WTC11 (cell line): ENCODE measurements around the gene PBX4. TPM values are rescaled to one million over a fixed set of nuclear protein-coding genes. Genes with fewer than 3 reads are reported as not detected.

Source experiments
- ATAC-seq: fragments of 200-7000 bp; cut with Tn5 transposase; 2 replicates; pipeline ENCODE4 v1.10.0; 2021; ENCODE audit warnings: mild to moderate bottlenecking, moderate library complexity
- CTCF ChIA-PET: fragments of 300-600 bp; sonication (Branson Sonifier 250); formaldehyde crosslinking; loops from one replicate; lab custom pipeline; 2021; ENCODE audit warnings: antibody characterized with exemption; lab: Charles Lee
- POLR2A ChIA-PET: fragments of 350-600 bp; sonication (Branson Sonifier 250); formaldehyde crosslinking; loops from one replicate; lab custom pipeline; 2021; ENCODE audit warnings: antibody characterized with exemption; lab: Charles Lee
- DNase-seq: peaks from one replicate; pipeline ENCODE4 v3.0.0; 2021; ENCODE audit warnings: low spot score
- H3K27ac Mint-ChIP-seq: 2 replicates; pipeline ENCODE4 v1.8.0; 2021; ENCODE audit warnings: mixed read lengths
- H3K27me3 Mint-ChIP-seq: 2 replicates; pipeline ENCODE4 v1.8.0; 2021; ENCODE audit warnings: low read depth, mild to moderate bottlenecking, moderate library complexity, mixed read lengths
- H3K36me3 Mint-ChIP-seq: 2 replicates; pipeline ENCODE4 v1.8.0; 2021; ENCODE audit warnings: mixed read lengths
- H3K4me1 Mint-ChIP-seq: 2 replicates; pipeline ENCODE4 v1.8.0; 2022; ENCODE audit warnings: mixed read lengths
- H3K4me3 Mint-ChIP-seq: 2 replicates; pipeline ENCODE4 v1.8.0; 2021; ENCODE audit warnings: mild to moderate bottlenecking, moderate library complexity, mixed read lengths
- H3K9me3 Mint-ChIP-seq: 2 replicates; pipeline ENCODE4 v1.8.0; 2021; ENCODE audit warnings: mixed read lengths
- ATF6 ChIP-seq: sonication (generic); formaldehyde crosslinking; IDR thresholded peaks from 2 replicates; pipeline ENCODE4 v1.8.1; 2023; ENCODE audit warnings: mild to moderate bottlenecking, missing genetic modification reagents
- CREB1 ChIP-seq: sonication (generic); formaldehyde crosslinking; IDR thresholded peaks from 2 replicates; pipeline ENCODE4 v1.8.0; 2023; ENCODE audit warnings: mild to moderate bottlenecking, missing genetic modification reagents
- E2F4 ChIP-seq: sonication (generic); formaldehyde crosslinking; IDR thresholded peaks from 2 replicates; pipeline ENCODE4 v1.8.1; 2022; ENCODE audit warnings: low read depth, mild to moderate bottlenecking, moderate library complexity, missing genetic modification reagents, borderline replicate concordance
- ETV6 ChIP-seq: sonication (generic); formaldehyde crosslinking; IDR thresholded peaks from 2 replicates; pipeline ENCODE4 v1.8.1; 2022; ENCODE audit warnings: mild to moderate bottlenecking, missing genetic modification reagents
- HMGA2 ChIP-seq: fragments of 250-450 bp; sonication (Bioruptor Pico); IDR thresholded peaks from 2 replicates; pipeline ENCODE4 v1.4.0; 2021; ENCODE audit warnings: mild to moderate bottlenecking, moderate library complexity
- IRF1 ChIP-seq: sonication (generic); formaldehyde crosslinking; IDR thresholded peaks from 2 replicates; pipeline ENCODE4 v1.8.0; 2023; ENCODE audit warnings: missing genetic modification reagents
- IRF2 ChIP-seq: sonication (generic); formaldehyde crosslinking; IDR thresholded peaks from 2 replicates; pipeline ENCODE4 v1.8.0; 2022; ENCODE audit warnings: low read depth, missing genetic modification reagents, borderline replicate concordance
- JAZF1 ChIP-seq: fragments of 250-450 bp; sonication (Bioruptor Pico); IDR thresholded peaks from 2 replicates; pipeline ENCODE4 v1.9.0; 2021; ENCODE audit warnings: moderate library complexity, mild to moderate bottlenecking, inconsistent platforms
- JUN ChIP-seq: sonication (generic); formaldehyde crosslinking; IDR thresholded peaks from 2 replicates; pipeline ENCODE4 v1.8.0; 2023; ENCODE audit warnings: mild to moderate bottlenecking, missing genetic modification reagents
- MYBL2 ChIP-seq: sonication (generic); formaldehyde crosslinking; IDR thresholded peaks from 2 replicates; pipeline ENCODE4 v1.8.1; 2023; ENCODE audit warnings: mild to moderate bottlenecking, moderate library complexity, missing genetic modification reagents
- PREB ChIP-seq: sonication (generic); formaldehyde crosslinking; IDR thresholded peaks from 2 replicates; pipeline ENCODE4 v1.8.1; 2022; ENCODE audit warnings: mild to moderate bottlenecking, missing genetic modification reagents, moderate library complexity, borderline replicate concordance
- SMAD3 ChIP-seq: sonication (generic); formaldehyde crosslinking; IDR thresholded peaks from 2 replicates; pipeline ENCODE4 v1.8.0; 2022; ENCODE audit warnings: missing genetic modification reagents, mild to moderate bottlenecking, borderline replicate concordance
- SP1 ChIP-seq: sonication (generic); formaldehyde crosslinking; conservative IDR thresholded peaks from 2 replicates; pipeline ENCODE4 v1.8.1; 2022; ENCODE audit warnings: missing genetic modification reagents
- TEAD4 ChIP-seq: sonication (generic); formaldehyde crosslinking; IDR thresholded peaks from 2 replicates; pipeline ENCODE4 v1.8.0; 2022; ENCODE audit warnings: mild to moderate bottlenecking, missing genetic modification reagents
- USF2 ChIP-seq: sonication (generic); formaldehyde crosslinking; IDR thresholded peaks from 2 replicates; pipeline ENCODE4 v1.8.1; 2023; ENCODE audit warnings: mild to moderate bottlenecking, missing genetic modification reagents, moderate library complexity
- ZMAT4 ChIP-seq: fragments of 250-450 bp; sonication (Bioruptor Pico); IDR thresholded peaks from 2 replicates; pipeline ENCODE4 v1.9.0; 2021; ENCODE audit warnings: mild to moderate bottlenecking
- ZNF219 ChIP-seq: sonication (generic); formaldehyde crosslinking; IDR thresholded peaks from 2 replicates; pipeline ENCODE4 v1.8.0; 2023; ENCODE audit warnings: missing genetic modification reagents, mild to moderate bottlenecking, borderline replicate concordance
- ZNF232 ChIP-seq: sonication (generic); formaldehyde crosslinking; IDR thresholded peaks from 2 replicates; pipeline ENCODE4 v1.8.0; 2022; ENCODE audit warnings: mild to moderate bottlenecking, missing genetic modification reagents
- ZNF263 ChIP-seq: sonication (generic); formaldehyde crosslinking; IDR thresholded peaks from 2 replicates; pipeline ENCODE4 v1.8.1; 2022; ENCODE audit warnings: low read depth, mild to moderate bottlenecking, moderate library complexity, missing genetic modification reagents
- total RNA-seq: library from RNA; stranded (reverse); gene quantifications from 3 replicates; pipeline ENCODE4 v1.2.3, GENCODE V29; 2021

Gene PBX4
- total RNA-seq, 1 experiment from 2014 or later, result 3.2 TPM

- Mint-ChIP-seq H3K27ac (0 out of 2 replicates have a peak overlapping the region, but pooled peaks have one; percentile 29), H3K4me1 (no peaks in the 10 kb centered on the region)
- TF ChIP-seq PREB (CRISPR knock-in tag), result no peak
- no peak for TF ChIP-seq MYBL2 (CRISPR knock-in tag)
- no peak for TF ChIP-seq ZNF263 (CRISPR knock-in tag)
- no peak for TF ChIP-seq E2F4 (CRISPR knock-in tag)
- TF ChIP-seq IRF1 (CRISPR knock-in tag), result no peak
- no peak for TF ChIP-seq CREB1 (CRISPR knock-in tag)
- no peak for TF ChIP-seq ETV6
- no peak for TF ChIP-seq SMAD3
- no peak for TF ChIP-seq JAZF1 (CRISPR knock-in tag)
- no peak for TF ChIP-seq ZNF219 (CRISPR knock-in tag)
- no peak for TF ChIP-seq SP1 (CRISPR knock-in tag)
- TF ChIP-seq TEAD4 (CRISPR knock-in tag), result no peak
- TF ChIP-seq ZMAT4 (CRISPR knock-in tag), result no peak
- no peak for TF ChIP-seq HMGA2
- no peak for TF ChIP-seq ATF6 (CRISPR knock-in tag)
- no peak for TF ChIP-seq ZNF232 (CRISPR knock-in tag)
- no peak for TF ChIP-seq USF2
- TF ChIP-seq JUN (CRISPR knock-in tag), result no peak
- no peak for TF ChIP-seq IRF2
- TF ChIP-seq, all 79 proteins: peak for 0
- Mint-ChIP-seq H3K36me3 (peaks cover 71% of the 10 kb centered on the region), H3K27me3 (no peaks in the 10 kb centered on the region), H3K4me3 (no peak overlapping the region), H3K9me3 (no peaks in the 10 kb centered on the region)
- ChIA-PET POLR2A (interaction anchor here (1.6 kb wide), 1 partner anchor 25 kb away, joined by 3 read pairs; the partner anchor contains the start of gene LPAR2), CTCF (interaction anchor here (0.9 to 1.5 kb wide), 3 partner anchors 10 to 121 kb away, joined by 4 to 6 read pairs (median 5); partner anchors contain the start of gene GMIP)
- ATAC-seq (no peak), DNase-seq (no peak)
Measured at GRCh38 chr19:19653597-19654147, 35.2 kb upstream of the PBX4 start.
